Anterior cingulate cortex (tissue), 58 donors: ENCODE results near the gene RPS23.
A peak's percentile ranks its signal among the peaks of the same experiment; 100 is the strongest.
"Not testable (repeated sequence)": the region's sequence is repeated elsewhere in the genome, so short reads cannot be mapped to it uniquely, and the experiment has no call there.

Source experiments
- DNase-seq, 58 donors: peaks; one replicate each; lab custom pipeline; 2025; lab: John Stamatoyannopoulos, UW

Gene RPS23

GRCh38 chr5:82290908-82291307 lies 12.8 kb upstream of the RPS23 start:
- DNase-seq = no peak

GRCh38 chr5:82290005-82290404 lies 11.9 kb upstream of the RPS23 start:
- no peak for DNase-seq

GRCh38 chr5:82287625-82288024 lies 9.5 kb upstream of the RPS23 start:
- peak in 2 of 58 donors; percentile 4 to 42 for DNase-seq

- no peak for DNase-seq
Observed at GRCh38 chr5:82285206-82285605, 7.1 kb upstream of the RPS23 start.

GRCh38 chr5:82283893-82284292 lies 5.7 kb upstream of the RPS23 start:
- DNase-seq = no peak

- DNase-seq = no peak
Observed at GRCh38 chr5:82278711-82279370, 687 bp upstream of the RPS23 start.

GRCh38 chr5:82277613-82277986 lies 554 bp downstream of the RPS23 start:
- no peak for DNase-seq

GRCh38 chr5:82276800-82277612 lies 1.1 kb downstream of the RPS23 start:
- DNase-seq = no peak

- no peak for DNase-seq
Observed at GRCh38 chr5:82275216-82275664, 2.9 kb downstream of the RPS23 start.

GRCh38 chr5:82274343-82275211 lies 3.6 kb downstream of the RPS23 start:
- DNase-seq = no peak

GRCh38 chr5:82273426-82273825 lies 4.7 kb downstream of the RPS23 start:
- DNase-seq = not testable (repeated sequence)

- DNase-seq = not testable (repeated sequence)
Observed at GRCh38 chr5:82272571-82273356, 5.4 kb downstream of the RPS23 start.

- DNase-seq = not testable (repeated sequence)
Observed at GRCh38 chr5:82269363-82269762, 8.8 kb downstream of the RPS23 start.

- DNase-seq = not testable (repeated sequence)
Observed at GRCh38 chr5:82267297-82267933, 10.7 kb downstream of the RPS23 start.

GRCh38 chr5:82265047-82265446 lies 13.1 kb downstream of the RPS23 start:
- DNase-seq = no peak

- peak in 1 of 58 donors; percentile 22 for DNase-seq
Observed at GRCh38 chr5:82259172-82259800, 18.9 kb downstream of the RPS23 start.

- no peak for DNase-seq
Observed at GRCh38 chr5:82257729-82258128, 20.4 kb downstream of the RPS23 start.

- DNase-seq = no peak
Observed at GRCh38 chr5:82257247-82257646, 20.9 kb downstream of the RPS23 start.

GRCh38 chr5:82255844-82256243 lies 22.3 kb downstream of the RPS23 start:
- DNase-seq = no peak
